Skeletal muscle tissue (tissue), 4 donors: Measurements from ENCODE around the gene VASP. TPM values are rescaled to one million over a fixed set of nuclear protein-coding genes. Genes with fewer than 3 reads are reported as not detected.
"Not testable (repeated sequence)": the region's sequence is repeated elsewhere in the genome, so short reads cannot be mapped to it uniquely, and the experiment has no call there.

Experiments used
- H3K27ac ChIP-seq: one replicate; pipeline ENCODE4 v1.7.0; 2013; ENCODE audit warnings: mild to moderate bottlenecking, low read depth, low read length, inconsistent platforms
- H3K27me3 ChIP-seq, 3 donors: one replicate each; pipeline ENCODE4 v1.7.0; 2013; ENCODE audit warnings: low read length in 3 of 3; ENCODE audit not compliant: control insufficient read depth in 3 of 3, insufficient read depth in 3 of 3
- H3K36me3 ChIP-seq, 3 donors: one replicate each; pipeline ENCODE4 v1.7.0; 2013; ENCODE audit warnings: low read length in 3 of 3; ENCODE audit not compliant: control insufficient read depth in 3 of 3, insufficient read depth in 3 of 3
- H3K4me1 ChIP-seq, 3 donors: one replicate each; pipeline ENCODE4 v1.7.0; 2013; ENCODE audit warnings: low read length in 3 of 3, mild to moderate bottlenecking in 3 of 3; ENCODE audit not compliant: control insufficient read depth in 3 of 3, insufficient read depth in 3 of 3
- H3K4me3 ChIP-seq, 3 donors: one replicate each; pipeline ENCODE4 v1.7.0; 2013; ENCODE audit warnings: low read length in 3 of 3
- H3K9ac ChIP-seq, 3 donors: one replicate each; pipeline ENCODE4 v1.7.0; 2013; ENCODE audit warnings: low read length in 3 of 3, mild to moderate bottlenecking in 3 of 3, moderate library complexity in 2 of 3, low read depth in 1 of 3
- H3K9me3 ChIP-seq, 3 donors: one replicate each; pipeline ENCODE4 v1.7.0; 2013; ENCODE audit warnings: low read length in 3 of 3; ENCODE audit not compliant: control insufficient read depth in 3 of 3
- total RNA-seq: library from RNA; depleted of rRNA; stranded (reverse); fragments of >200 nt; gene quantifications from one replicate; pipeline ENCODE4 v1.2.3, GENCODE V29; 2014
- donor health status: Osteomylitis.

The VASP gene
- total RNA-seq, 1 donor from 2014 or later: 32.4 TPM

DNA sequence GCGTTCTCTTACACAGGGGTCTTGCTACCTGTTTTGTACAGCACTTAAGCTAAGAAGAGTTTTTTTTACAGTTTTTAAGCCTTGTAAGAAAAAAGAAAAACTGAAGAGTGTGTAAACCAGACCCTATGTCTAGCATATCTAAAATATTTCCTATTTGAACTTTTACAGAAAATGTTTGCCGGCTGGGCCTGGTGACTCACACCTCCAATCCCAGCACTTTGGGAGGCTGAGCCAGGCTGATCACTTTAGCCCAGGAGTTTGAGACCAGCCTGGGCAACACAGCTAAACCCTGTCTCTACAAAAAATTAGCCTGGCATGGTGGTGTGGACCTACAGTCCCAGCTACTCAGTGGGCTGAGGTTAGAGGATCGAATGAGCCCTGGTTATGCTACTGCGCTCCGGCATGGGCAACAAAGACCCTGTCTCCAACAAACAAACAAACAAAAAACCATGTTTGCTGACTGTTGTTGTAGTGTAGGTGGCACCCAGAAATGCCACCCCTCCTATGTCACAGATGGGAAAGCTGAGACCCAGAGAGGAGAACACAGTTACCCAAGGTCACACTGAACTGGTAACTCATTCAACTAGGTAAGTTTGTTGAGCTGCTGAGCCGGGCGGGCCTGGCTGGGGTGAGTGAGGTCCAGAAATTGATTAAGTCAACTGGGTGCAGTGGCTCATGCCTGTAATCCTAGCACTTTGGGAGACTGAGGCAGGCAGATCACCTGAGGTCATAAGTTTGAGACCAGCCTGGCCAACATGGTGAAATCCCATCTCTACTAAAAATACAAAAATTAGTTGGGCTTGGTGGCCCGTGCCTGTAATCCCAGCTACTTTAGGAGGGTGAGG is 1.9 kb upstream of the VASP start:
- Histone ChIP-seq H3K27ac (peak overlapping the region; percentile 88), H3K9ac (no peak overlapping the region)

DNA sequence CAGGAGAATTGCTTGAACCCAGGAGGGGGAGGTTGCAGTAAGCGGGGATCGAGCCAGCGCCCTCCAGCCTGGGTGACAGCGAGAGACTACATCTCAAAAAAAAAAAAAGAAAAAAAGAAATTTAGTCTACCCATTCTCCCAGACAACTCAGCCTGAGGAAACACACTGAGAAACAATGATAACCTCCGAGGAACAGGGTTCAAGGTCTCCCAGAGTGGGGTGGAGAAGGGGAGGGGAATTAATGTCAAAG is 1.4 kb upstream of the VASP start:
- Histone ChIP-seq H3K9me3 (no peaks in the 10 kb centered on the region), H3K27ac (peak overlapping the region; percentile 88), H3K9ac (peak overlapping the region; percentile 70 to 88 (median 80)), H3K4me1 (peaks cover 16 to 22% (median 18%) of the 10 kb centered on the region in 3 donors), H3K4me3 (peak overlapping the region; percentile 57 to 96 (median 93)), H3K27me3 (peaks cover 0 to 9% (median 0%) of the 10 kb centered on the region in 3 donors), H3K36me3 (no peaks in the 10 kb centered on the region)

More for the DNA sequence above, 1.9 kb upstream of the VASP start:
- Histone ChIP-seq H3K36me3 (no peaks in the 10 kb centered on the region), H3K4me3 (no peak overlapping the region), H3K4me1 (peaks cover 16 to 22% (median 17%) of the 10 kb centered on the region in 3 donors), H3K27me3 (peaks cover 0 to 10% (median 0%) of the 10 kb centered on the region in 3 donors), H3K9me3 (no peaks in the 10 kb centered on the region)

DNA sequence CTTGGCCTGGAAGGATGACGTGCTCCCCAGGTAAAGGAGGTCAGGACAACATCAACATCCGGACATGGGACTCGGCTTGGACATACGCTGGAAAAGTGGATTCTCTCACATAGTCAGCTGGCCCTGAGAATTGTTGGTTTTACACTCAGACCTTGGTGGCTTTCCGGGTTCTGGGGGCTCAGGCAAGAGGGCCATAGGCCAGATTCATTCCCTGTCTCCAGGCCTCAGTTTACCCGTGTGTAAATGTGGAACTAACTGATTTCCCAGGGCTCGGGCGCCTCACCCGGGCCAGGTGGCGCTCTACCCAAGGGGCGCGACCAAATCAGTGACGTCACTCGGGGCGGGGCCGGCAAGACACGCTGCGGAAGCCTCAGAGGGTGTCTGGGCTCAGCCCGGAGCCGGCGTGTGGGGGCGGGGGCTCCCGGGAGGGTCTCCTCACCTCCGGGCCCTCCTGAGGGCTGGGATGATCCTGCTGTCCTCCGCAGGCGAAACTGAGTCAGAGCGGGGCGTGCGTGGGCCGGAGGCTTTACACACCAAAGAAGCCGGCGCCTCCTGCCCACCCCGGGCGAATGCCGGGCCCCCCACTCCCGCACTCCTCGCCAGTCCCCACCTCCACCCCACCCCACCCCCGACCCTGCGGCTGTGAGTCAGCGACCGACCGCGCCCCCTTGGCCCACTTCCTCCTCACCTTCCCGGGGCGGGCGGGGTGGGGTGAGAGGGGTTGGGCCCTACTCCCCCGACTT is 862 bp upstream of the VASP start:
- Histone ChIP-seq H3K9me3 (no peaks in the 10 kb centered on the region), H3K4me3 (peak overlapping the region; percentile 93 to 96 (median 96)), H3K9ac (peak overlapping the region; percentile 88 to 94 (median 93)), H3K27me3 (peaks cover 0 to 4% (median 0%) of the 10 kb centered on the region in 3 donors), H3K27ac (peak overlapping the region; percentile 88), H3K36me3 (no peaks in the 10 kb centered on the region), H3K4me1 (peaks cover 16 to 22% (median 18%) of the 10 kb centered on the region in 3 donors)

DNA sequence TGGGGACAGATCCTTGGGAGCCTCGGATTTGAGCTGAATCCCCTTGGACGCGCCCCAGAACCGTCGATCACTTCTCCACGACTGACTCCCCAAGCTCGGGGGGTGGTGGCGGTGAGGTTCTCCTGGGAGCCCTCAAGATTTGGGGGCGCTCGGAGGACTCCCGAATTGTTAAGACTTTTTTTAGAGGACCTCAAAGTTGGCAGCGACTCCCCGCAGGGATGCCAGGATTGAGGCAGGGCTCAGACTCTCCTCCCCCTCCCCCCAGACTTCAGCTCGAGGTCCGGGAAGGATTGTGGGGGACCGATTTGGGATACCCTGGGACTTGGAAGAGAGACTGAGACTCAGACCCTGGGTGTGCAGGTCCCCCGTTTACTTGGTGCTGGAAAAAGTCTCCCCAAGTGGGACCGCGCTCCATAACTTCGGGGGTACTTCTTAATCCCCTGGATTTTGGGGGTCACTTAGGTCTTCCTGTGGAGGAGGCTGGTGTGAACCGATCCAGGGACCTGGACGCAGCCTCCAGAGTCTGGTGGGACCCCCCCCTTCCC is 665 bp downstream of the VASP start:
- Histone ChIP-seq H3K9ac (peak overlapping the region; percentile 71 to 93 (median 88)), H3K4me1 (peaks cover 16 to 27% (median 22%) of the 10 kb centered on the region in 3 donors)

DNA sequence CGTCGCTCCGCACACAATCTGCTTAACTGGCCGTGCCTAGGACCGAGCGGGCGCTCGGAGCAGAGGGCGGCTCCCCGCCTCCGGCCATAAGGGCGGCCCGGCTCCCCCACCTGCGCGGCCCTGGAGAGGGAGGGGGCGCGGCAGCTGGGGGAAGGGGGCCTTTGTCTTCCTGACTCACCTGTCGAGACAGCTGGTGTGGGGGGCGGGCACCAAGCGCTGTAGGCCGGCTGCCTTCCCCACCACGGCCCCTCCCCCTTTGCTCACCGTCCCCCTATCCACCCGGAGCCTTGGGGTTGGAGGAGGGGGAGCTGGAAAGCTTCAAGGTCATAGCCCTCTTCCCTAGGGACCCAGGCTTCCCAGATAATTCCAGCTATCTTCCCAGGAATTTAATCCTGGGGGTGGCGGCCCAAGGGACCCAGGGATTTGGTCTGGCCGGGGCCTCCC is 1.2 kb downstream of the VASP start:
- Histone ChIP-seq H3K4me1 (peaks cover 21 to 32% (median 22%) of the 10 kb centered on the region in 3 donors), H3K36me3 (no peaks in the 10 kb centered on the region), H3K27me3 (no peaks in the 10 kb centered on the region), H3K4me3 (peak overlapping the region; percentile 93 to 96 (median 96)), H3K9me3 (no peaks in the 10 kb centered on the region), H3K27ac (peak overlapping the region; percentile 88), H3K9ac (peak overlapping the region; percentile 71 to 93 (median 88))

More for the DNA sequence above, 665 bp downstream of the VASP start:
- H3K9me3 ChIP-seq: no peaks in the 10 kb centered on the region
- H3K27ac ChIP-seq: peak overlapping the region; percentile 88
- H3K27me3 ChIP-seq: no peaks in the 10 kb centered on the region
- peak overlapping the region; percentile 93 to 96 (median 96) for H3K4me3 ChIP-seq
- H3K36me3 ChIP-seq: no peaks in the 10 kb centered on the region

DNA sequence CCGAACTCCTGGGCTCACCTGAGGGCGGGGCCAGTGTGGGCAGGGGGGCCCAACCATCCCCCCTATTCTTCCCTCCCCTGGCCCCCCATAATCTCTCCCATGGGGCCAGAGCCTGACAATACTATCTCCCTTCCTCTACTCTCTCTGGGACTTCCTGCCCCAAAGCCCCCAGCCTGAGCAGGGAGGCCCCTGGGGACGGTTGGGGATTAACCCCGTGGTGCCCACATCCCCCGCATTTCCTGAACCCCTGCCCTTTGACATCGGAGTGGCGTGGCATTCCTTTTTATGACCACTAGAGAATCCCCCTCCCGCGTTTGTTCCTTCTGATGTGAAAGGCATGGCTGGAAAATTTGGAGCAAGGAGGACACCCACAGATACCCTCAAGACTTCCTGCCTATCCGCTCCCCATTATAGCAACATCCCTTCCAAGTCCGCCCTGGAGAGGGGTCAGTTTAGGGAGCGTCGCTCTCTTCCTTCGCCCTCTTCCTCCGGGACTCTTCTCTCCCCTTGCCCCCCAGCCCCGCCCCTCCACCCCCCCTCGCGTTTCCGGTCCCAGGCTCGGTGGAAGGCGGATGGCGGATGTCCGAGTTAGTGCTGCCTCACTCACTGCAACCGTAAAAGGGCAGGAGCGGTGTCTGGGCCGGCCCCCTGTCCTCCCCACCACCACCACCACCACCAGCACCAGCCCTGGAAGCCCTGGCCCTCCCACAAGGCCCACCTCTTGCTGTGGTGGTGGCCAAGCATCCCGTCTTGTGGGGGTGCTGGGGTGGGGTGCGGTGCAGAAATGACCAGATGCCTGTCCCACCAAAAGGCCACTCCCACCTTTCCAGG is 1.8 kb downstream of the VASP start:
- Histone ChIP-seq H3K27me3 (no peaks in the 10 kb centered on the region), H3K4me1 (peaks cover 27 to 39% (median 27%) of the 10 kb centered on the region in 3 donors), H3K4me3 (peak overlapping the region; percentile 71 to 96 (median 93)), H3K27ac (peak overlapping the region; percentile 88), H3K9ac (peak overlapping the region; percentile 61 to 93 (median 70)), H3K36me3 (no peaks in the 10 kb centered on the region), H3K9me3 (no peaks in the 10 kb centered on the region)

DNA sequence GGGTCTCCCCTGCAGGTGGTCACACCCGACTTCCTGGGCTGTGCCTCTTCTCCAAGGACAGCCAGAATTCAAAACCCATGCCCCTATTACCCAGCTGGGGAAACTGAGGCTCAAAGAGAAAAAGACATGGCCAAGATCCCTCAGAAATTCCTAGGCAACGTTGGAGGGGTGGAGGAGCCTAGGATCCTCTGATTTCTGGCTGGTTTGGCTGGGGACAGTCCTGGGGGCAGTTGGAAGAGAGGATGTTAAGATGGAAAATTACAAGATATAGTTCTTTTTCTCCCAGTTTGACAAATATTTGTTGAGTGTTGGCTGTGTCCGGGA is 2.4 kb downstream of the VASP start:
- no peaks in the 10 kb centered on the region for H3K9me3 ChIP-seq
- peak overlapping the region; percentile 51 to 68 (median 55) for H3K9ac ChIP-seq
- no peaks in the 10 kb centered on the region for H3K27me3 ChIP-seq
- H3K36me3 ChIP-seq: no peaks in the 10 kb centered on the region
- H3K4me3 ChIP-seq: peak overlapping the region; percentile 51 to 61 (median 54)
- H3K4me1 ChIP-seq: peaks cover 33 to 44% (median 33%) of the 10 kb centered on the region in 3 donors
- H3K27ac ChIP-seq: peak overlapping the region; percentile 76

DNA sequence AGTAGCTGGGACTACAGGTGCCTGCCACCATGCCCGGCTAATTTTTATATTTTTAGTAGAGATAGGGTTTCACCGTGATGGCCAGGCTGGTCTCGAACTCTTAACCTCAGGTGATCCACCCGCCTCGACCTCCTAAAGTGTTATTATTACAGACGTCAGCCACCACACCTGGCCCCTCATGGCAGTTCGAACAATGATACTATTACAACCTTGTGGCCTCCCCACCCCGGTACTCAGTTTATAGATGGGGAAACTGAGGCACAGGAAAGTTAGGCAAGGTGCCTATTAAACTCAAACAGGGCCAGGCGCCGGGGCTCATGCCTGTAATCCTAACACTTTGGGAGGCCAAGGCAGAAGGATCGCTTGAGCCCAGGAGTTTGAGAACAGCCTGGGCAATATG is 3.1 kb downstream of the VASP start:
- not testable (repeated sequence) for H3K27me3 ChIP-seq, H3K9ac ChIP-seq, H3K4me3 ChIP-seq, H3K36me3 ChIP-seq, H3K27ac ChIP-seq, H3K9me3 ChIP-seq
- H3K4me1 ChIP-seq: peaks cover 39 to 50% (median 40%) of the 10 kb centered on the region in 3 donors

DNA sequence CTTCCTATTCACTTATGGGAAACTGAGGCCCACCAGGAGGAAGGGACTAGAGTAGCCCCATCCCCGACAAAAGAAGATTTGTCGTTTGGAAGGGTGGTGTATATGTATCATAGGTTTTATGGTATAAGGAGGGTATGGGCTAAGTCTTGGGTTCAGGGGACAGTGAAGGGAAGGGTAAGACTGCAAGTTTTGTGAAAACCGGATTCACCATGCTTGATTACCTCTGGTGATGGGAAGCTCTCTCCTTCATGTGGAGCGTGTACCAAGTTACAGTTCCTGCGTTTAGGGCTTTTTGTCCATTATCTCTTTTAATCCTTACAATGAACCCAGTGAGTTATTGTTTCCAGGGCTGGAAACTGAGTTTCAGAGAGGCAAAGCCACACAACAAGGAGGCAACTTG is 3.8 kb downstream of the VASP start:
- Histone ChIP-seq H3K27ac (no peak overlapping the region), H3K36me3 (peaks cover 0 to 2% (median 0%) of the 10 kb centered on the region in 3 donors), H3K4me3 (no peak overlapping the region), H3K9me3 (no peaks in the 10 kb centered on the region), H3K27me3 (no peaks in the 10 kb centered on the region), H3K9ac (no peak overlapping the region), H3K4me1 (peaks cover 38 to 52% (median 45%) of the 10 kb centered on the region in 3 donors)
